HepG2 (cell line): Measurements from ENCODE around the gene STK38L. TPM values are rescaled to one million over a fixed set of nuclear protein-coding genes. Genes with fewer than 3 reads are reported as not detected.

Experiments used
- AKAP8 ChIP-seq: sonication (generic); formaldehyde crosslinking; IDR thresholded peaks from 2 replicates; pipeline ENCODE4 v1.5.1; 2020; ENCODE audit warnings: mild to moderate bottlenecking, missing genetic modification reagents
- DPF2 ChIP-seq: sonication (generic); formaldehyde crosslinking; IDR thresholded peaks from 2 replicates; pipeline ENCODE4 v1.4.0; 2020; ENCODE audit warnings: mild to moderate bottlenecking, low read depth, missing genetic modification reagents, borderline replicate concordance
- EZH2 ChIP-seq: conservative IDR thresholded peaks from 2 replicates; pipeline ENCODE4 v1.6.1; 2012; ENCODE audit warnings: mild to moderate bottlenecking, low read depth, low read length, moderate library complexity
- GABPA ChIP-seq, 2 experiments: IDR thresholded peaks; 2 replicates each; pipeline ENCODE4 v1.6.1; 2011 to 2016; ENCODE audit warnings: low read depth in 2 of 2, low read length in 1 of 2, missing biosample characterization in 1 of 2, missing genetic modification characterization in 1 of 2
- KLF15 ChIP-seq: sonication (generic); formaldehyde crosslinking; IDR thresholded peaks from 2 replicates; pipeline ENCODE4 v1.8.1; 2023; ENCODE audit warnings: borderline replicate concordance, mild to moderate bottlenecking, inconsistent platforms, missing genetic modification reagents, mixed read lengths
- MED8 ChIP-seq: sonication (generic); formaldehyde crosslinking; IDR thresholded peaks from 2 replicates; pipeline ENCODE4 v1.8.1; 2023; ENCODE audit warnings: mild to moderate bottlenecking, missing genetic modification reagents; ENCODE audit not compliant: insufficient replicate concordance
- MXD4 ChIP-seq: IDR thresholded peaks from 2 replicates; pipeline ENCODE4 v1.6.1; 2016; ENCODE audit warnings: mild to moderate bottlenecking, missing biosample characterization, missing genetic modification reagents
- RNF2 ChIP-seq: fragments of 450-650 bp; conservative IDR thresholded peaks from 2 replicates; pipeline ENCODE4 v1.6.1; 2016; ENCODE audit warnings: low read depth
- ZNF282 ChIP-seq: fragments of 450-650 bp; IDR thresholded peaks from 2 replicates; pipeline ENCODE4 v1.6.1; 2018; ENCODE audit not compliant: partially characterized antibody
- ZNF468 ChIP-seq: sonication (generic); formaldehyde crosslinking; IDR thresholded peaks from 2 replicates; pipeline ENCODE4 v1.8.0; 2022; ENCODE audit warnings: mild to moderate bottlenecking, moderate library complexity, missing genetic modification reagents
- ZNF543 ChIP-seq: sonication (generic); formaldehyde crosslinking; IDR thresholded peaks from 2 replicates; pipeline ENCODE4 v1.4.0; 2020; ENCODE audit warnings: mild to moderate bottlenecking, missing genetic modification reagents
- ZNF546 ChIP-seq: sonication (generic); formaldehyde crosslinking; conservative IDR thresholded peaks from 2 replicates; pipeline ENCODE4 v1.8.1; 2023; ENCODE audit warnings: mild to moderate bottlenecking, missing genetic modification reagents
- ZNF557 ChIP-seq: sonication (generic); formaldehyde crosslinking; IDR thresholded peaks from 2 replicates; pipeline ENCODE4 v1.4.0; 2020; ENCODE audit warnings: missing genetic modification reagents
- ZNF605 ChIP-seq: sonication (generic); formaldehyde crosslinking; IDR thresholded peaks from 2 replicates; pipeline ENCODE4 v1.8.0; 2022; ENCODE audit warnings: mild to moderate bottlenecking, missing genetic modification reagents
- polyA plus RNA-seq, 8 experiments: library from polyadenylated mRNA; depleted of rRNA in 3 of 8; stranded (reverse) in 7 of 8; unstranded in 1 of 8; fragments of >200 nt; fragmentation: Illumina TruSeq in 4 of 8; extraction: Trizol in 4 of 8; gene quantifications; 2 replicates each; pipeline versions ENCODE4 v1.2.1 to v1.2.3, GENCODE V29; 2011 to 2016; ENCODE audit warnings: low read depth in 4 of 8, missing spikeins in 1 of 8, mixed read lengths in 1 of 8; ENCODE audit not compliant: insufficient read depth in 1 of 8
- total RNA-seq, 5 experiments: library from RNA; depleted of rRNA; stranded (reverse); fragments of >200 nt; fragmentation: Illumina TruSeq; extraction: Trizol; gene quantifications; 2 replicates each; pipeline ENCODE4 v1.2.3, GENCODE V29; 2016; ENCODE audit warnings: low read depth in 1 of 5
- TF ChIP-seq, protein P1 (sequence below): sonication (generic); formaldehyde crosslinking; IDR thresholded peaks from 2 replicates; pipeline ENCODE4 v1.5.0; 2020; ENCODE audit warnings: missing genetic modification reagents, mild to moderate bottlenecking, borderline replicate concordance
- TF ChIP-seq, protein P2 (sequence below): sonication (generic); formaldehyde crosslinking; IDR thresholded peaks from 2 replicates; pipeline ENCODE4 v1.5.0; 2020; ENCODE audit warnings: mild to moderate bottlenecking, missing genetic modification reagents, borderline replicate concordance
- TF ChIP-seq, protein P3 (sequence below): sonication (generic); formaldehyde crosslinking; IDR thresholded peaks from 2 replicates; pipeline ENCODE4 v1.4.0; 2020; ENCODE audit warnings: missing genetic modification reagents
- TF ChIP-seq, protein P4 (sequence below): sonication (generic); formaldehyde crosslinking; IDR thresholded peaks from 2 replicates; pipeline ENCODE4 v1.4.0; 2020; ENCODE audit warnings: missing genetic modification reagents

STK38L gene
- total and polyA plus RNA-seq, 2 of the 13 experiments (the other 11 are each of a cell fraction or from before 2014, with no cell fraction given) = 6.1 to 26.4 TPM

DNA sequence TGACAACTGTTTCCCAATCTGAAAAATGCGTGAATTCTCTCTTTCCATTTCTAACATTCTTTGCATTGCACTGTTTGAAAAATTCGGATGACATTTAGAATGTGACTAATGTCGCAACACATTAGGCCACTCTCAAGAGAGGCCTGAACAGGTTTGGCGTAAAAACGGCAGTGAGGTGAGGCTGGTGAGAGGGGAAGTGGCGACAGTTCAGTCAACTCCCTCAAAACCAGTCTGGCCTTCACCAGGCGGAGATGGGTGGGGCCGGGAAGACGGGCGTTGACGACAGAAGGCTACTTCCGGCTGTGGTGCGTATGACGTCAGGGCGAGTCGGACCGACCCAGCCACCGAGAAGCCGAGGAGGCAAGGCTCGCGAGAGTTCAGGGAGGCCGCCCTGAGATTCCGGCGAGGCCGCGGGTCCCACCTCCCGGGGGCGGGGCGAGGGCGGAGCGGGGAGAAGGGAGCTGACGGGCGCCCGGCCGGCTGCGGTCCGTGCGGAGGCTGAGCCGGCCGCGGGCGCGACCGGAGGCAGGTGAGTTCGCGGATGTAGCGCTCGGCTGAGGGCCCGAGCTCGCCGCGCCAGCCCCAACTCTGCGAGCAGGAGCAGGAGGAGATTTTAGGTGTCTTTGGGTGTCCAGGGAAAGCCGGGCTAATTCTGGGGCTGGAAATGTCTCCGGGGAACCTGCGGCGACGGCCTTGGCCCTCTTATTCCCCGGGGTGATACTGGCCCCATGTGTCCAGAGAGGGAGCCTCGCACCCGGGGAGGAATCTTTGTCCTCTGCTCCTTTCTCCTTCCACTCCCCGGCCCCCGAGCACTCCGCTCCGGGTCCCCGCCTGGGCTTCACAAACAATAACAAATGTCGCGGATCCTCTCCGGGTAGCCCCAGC, at the start of gene STK38L (continued):
- TF ChIP-seq, protein P1, sequence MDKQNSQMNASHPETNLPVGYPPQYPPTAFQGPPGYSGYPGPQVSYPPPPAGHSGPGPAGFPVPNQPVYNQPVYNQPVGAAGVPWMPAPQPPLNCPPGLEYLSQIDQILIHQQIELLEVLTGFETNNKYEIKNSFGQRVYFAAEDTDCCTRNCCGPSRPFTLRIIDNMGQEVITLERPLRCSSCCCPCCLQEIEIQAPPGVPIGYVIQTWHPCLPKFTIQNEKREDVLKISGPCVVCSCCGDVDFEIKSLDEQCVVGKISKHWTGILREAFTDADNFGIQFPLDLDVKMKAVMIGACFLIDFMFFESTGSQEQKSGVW (CRISPR knock-in tag) = no peak
- TF ChIP-seq, protein P2, sequence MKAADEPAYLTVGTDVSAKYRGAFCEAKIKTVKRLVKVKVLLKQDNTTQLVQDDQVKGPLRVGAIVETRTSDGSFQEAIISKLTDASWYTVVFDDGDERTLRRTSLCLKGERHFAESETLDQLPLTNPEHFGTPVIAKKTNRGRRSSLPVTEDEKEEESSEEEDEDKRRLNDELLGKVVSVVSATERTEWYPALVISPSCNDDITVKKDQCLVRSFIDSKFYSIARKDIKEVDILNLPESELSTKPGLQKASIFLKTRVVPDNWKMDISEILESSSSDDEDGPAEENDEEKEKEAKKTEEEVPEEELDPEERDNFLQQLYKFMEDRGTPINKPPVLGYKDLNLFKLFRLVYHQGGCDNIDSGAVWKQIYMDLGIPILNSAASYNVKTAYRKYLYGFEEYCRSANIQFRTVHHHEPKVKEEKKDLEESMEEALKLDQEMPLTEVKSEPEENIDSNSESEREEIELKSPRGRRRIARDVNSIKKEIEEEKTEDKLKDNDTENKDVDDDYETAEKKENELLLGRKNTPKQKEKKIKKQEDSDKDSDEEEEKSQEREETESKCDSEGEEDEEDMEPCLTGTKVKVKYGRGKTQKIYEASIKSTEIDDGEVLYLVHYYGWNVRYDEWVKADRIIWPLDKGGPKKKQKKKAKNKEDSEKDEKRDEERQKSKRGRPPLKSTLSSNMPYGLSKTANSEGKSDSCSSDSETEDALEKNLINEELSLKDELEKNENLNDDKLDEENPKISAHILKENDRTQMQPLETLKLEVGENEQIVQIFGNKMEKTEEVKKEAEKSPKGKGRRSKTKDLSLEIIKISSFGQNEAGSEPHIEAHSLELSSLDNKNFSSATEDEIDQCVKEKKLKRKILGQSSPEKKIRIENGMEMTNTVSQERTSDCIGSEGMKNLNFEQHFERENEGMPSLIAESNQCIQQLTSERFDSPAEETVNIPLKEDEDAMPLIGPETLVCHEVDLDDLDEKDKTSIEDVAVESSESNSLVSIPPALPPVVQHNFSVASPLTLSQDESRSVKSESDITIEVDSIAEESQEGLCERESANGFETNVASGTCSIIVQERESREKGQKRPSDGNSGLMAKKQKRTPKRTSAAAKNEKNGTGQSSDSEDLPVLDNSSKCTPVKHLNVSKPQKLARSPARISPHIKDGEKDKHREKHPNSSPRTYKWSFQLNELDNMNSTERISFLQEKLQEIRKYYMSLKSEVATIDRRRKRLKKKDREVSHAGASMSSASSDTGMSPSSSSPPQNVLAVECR = peak; percentile 83
- TF ChIP-seq RNF2 (peak; percentile 41; the same call in 1 of the 2 replicates), EZH2 (no peak), MED8 (CRISPR knock-in tag) (no peak), ZNF468 (no peak), AKAP8 (CRISPR knock-in tag) (0 out of 2 replicates have a peak, but pooled peaks have one; percentile 53), KLF15 (CRISPR knock-in tag) (0 out of 2 replicates have a peak, but pooled peaks have one; percentile 69), ZNF605 (no peak; the same call in none of the 2 replicates), ZNF543 (CRISPR knock-in tag) (0 out of 2 replicates have a peak, but pooled peaks have one; percentile 5), ZNF546 (CRISPR knock-in tag) (peak; percentile 69; the same call in 1 of the 2 replicates), MXD4 (CRISPR knock-in tag) (peak; percentile 39; the same call in 1 of the 2 replicates), ZNF557 (CRISPR knock-in tag) (0 out of 2 replicates have a peak, but pooled peaks have one; percentile 86), GABPA (IDR thresholded peaks at IDR 0.05; ENCODE audit: low read depth, low read length) (peak; percentile 81), GABPA (CRISPR knock-in tag; IDR thresholded peaks at IDR 0.05; ENCODE audit: low read depth) (peak; percentile 96), ZNF282 (no peak), DPF2 (CRISPR knock-in tag) (no peak)
- TF ChIP-seq, protein P3, sequence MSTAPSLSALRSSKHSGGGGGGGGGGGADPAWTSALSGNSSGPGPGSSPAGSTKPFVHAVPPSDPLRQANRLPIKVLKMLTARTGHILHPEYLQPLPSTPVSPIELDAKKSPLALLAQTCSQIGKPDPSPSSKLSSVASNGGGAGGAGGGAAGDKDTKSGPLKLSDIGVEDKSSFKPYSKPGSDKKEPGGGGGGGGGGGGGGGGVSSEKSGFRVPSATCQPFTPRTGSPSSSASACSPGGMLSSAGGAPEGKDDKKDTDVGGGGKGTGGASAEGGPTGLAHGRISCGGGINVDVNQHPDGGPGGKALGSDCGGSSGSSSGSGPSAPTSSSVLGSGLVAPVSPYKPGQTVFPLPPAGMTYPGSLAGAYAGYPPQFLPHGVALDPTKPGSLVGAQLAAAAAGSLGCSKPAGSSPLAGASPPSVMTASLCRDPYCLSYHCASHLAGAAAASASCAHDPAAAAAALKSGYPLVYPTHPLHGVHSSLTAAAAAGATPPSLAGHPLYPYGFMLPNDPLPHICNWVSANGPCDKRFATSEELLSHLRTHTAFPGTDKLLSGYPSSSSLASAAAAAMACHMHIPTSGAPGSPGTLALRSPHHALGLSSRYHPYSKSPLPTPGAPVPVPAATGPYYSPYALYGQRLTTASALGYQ = peak; percentile 37; the same call in 1 of the 2 replicates
- TF ChIP-seq, protein P4, sequence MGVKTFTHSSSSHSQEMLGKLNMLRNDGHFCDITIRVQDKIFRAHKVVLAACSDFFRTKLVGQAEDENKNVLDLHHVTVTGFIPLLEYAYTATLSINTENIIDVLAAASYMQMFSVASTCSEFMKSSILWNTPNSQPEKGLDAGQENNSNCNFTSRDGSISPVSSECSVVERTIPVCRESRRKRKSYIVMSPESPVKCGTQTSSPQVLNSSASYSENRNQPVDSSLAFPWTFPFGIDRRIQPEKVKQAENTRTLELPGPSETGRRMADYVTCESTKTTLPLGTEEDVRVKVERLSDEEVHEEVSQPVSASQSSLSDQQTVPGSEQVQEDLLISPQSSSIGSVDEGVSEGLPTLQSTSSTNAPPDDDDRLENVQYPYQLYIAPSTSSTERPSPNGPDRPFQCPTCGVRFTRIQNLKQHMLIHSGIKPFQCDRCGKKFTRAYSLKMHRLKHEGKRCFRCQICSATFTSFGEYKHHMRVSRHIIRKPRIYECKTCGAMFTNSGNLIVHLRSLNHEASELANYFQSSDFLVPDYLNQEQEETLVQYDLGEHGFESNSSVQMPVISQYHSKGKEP (CRISPR knock-in tag) = no peak
